Effector memory CD4-positive, alpha-beta T cell (primary cell): ENCODE measurements around the gene HDAC10.

Experiments
- DNase-seq, 3 donors: peaks; one replicate each; pipeline ENCODE4 v3.0.0-alpha.2; 2020
- H3K27ac ChIP-seq: 2 replicates; pipeline ENCODE4 v1.7.0; 2013; ENCODE audit warnings: mild to moderate bottlenecking, low read length, moderate library complexity; ENCODE audit not compliant: insufficient read depth, poor library complexity, severe bottlenecking
- H3K27me3 ChIP-seq: replicated peaks from 2 replicates; pipeline ENCODE4 v1.7.0; 2013; ENCODE audit warnings: mild to moderate bottlenecking, low read length; ENCODE audit not compliant: insufficient read depth, control insufficient read depth, poor library complexity, severe bottlenecking
- H3K36me3 ChIP-seq: 2 replicates; pipeline ENCODE4 v1.7.0; 2013; ENCODE audit warnings: mild to moderate bottlenecking, low read length, moderate library complexity; ENCODE audit not compliant: control insufficient read depth, insufficient read depth
- H3K4me1 ChIP-seq: 2 replicates; pipeline ENCODE4 v1.7.0; 2013; ENCODE audit warnings: low read length, mild to moderate bottlenecking; ENCODE audit not compliant: control insufficient read depth, insufficient read depth, poor library complexity, severe bottlenecking
- H3K4me3 ChIP-seq: 2 replicates; pipeline ENCODE4 v1.7.0; 2013; ENCODE audit warnings: low read length, low read depth, mild to moderate bottlenecking; ENCODE audit not compliant: insufficient read depth, poor library complexity, severe bottlenecking
- H3K9me3 ChIP-seq: 2 replicates; pipeline ENCODE4 v1.7.0; 2013; ENCODE audit warnings: mild to moderate bottlenecking, low read length, moderate library complexity; ENCODE audit not compliant: control insufficient read depth
- total RNA-seq, 3 donors: gene quantifications; one replicate each; lab custom pipeline; 2026; lab: John Stamatoyannopoulos, UW

The HDAC10 gene
- total RNA-seq: 1.4 to 3.1 (median 2.8) reads per million in 3 donors

GRCh38 chr22:50250555-50251476 is at the start of gene HDAC10:
TSS of gene HDAC10 (minus strand) at chr22:50251265. CDS start at chr22:50251032, 233 bp downstream.
- peaks cover 35% of the 10 kb centered on the region for H3K4me1 ChIP-seq
- H3K4me3 ChIP-seq: peak within 1 kb of the TSS; percentile 70
- no peaks in the 10 kb centered on the region for H3K27me3 ChIP-seq
- DNase-seq: peak; percentile 60 to 72 (median 62)
- no peaks in the 10 kb centered on the region for H3K9me3 ChIP-seq
- peak within 1 kb of the TSS; percentile 52 for H3K27ac ChIP-seq
- peaks cover 18% of the 10 kb centered on the region for H3K36me3 ChIP-seq

- Histone ChIP-seq H3K27ac (no peak overlapping the region), H3K4me3 (no peak overlapping the region), H3K36me3 (no peaks in the 10 kb centered on the region), H3K4me1 (no peaks in the 10 kb centered on the region), H3K27me3 (peaks cover 6% of the 10 kb centered on the region), H3K9me3 (no peaks in the 10 kb centered on the region)
- DNase-seq: no peak
These were observed 49.7 kb upstream of the HDAC10 start for GRCh38 chr22:50300620-50301257.

GRCh38 chr22:50299785-50300619 is 48.9 kb upstream of the HDAC10 start:
- Histone ChIP-seq H3K9me3 (no peaks in the 10 kb centered on the region), H3K4me3 (no peak overlapping the region), H3K4me1 (no peaks in the 10 kb centered on the region), H3K36me3 (no peaks in the 10 kb centered on the region), H3K27me3 (peaks cover 6% of the 10 kb centered on the region), H3K27ac (no peak overlapping the region)
- DNase-seq: no peak

GRCh38 chr22:50298937-50299784 is 48.1 kb upstream of the HDAC10 start:
- H3K4me3 ChIP-seq: no peak overlapping the region
- no peaks in the 10 kb centered on the region for H3K4me1 ChIP-seq
- DNase-seq: no peak
- H3K27me3 ChIP-seq: peaks cover 6% of the 10 kb centered on the region
- no peaks in the 10 kb centered on the region for H3K9me3 ChIP-seq
- no peaks in the 10 kb centered on the region for H3K36me3 ChIP-seq
- H3K27ac ChIP-seq: no peak overlapping the region

- Histone ChIP-seq H3K36me3 (no peaks in the 10 kb centered on the region), H3K4me1 (no peaks in the 10 kb centered on the region), H3K27me3 (peaks cover 6% of the 10 kb centered on the region), H3K27ac (no peak overlapping the region), H3K9me3 (no peaks in the 10 kb centered on the region), H3K4me3 (no peak overlapping the region)
- DNase-seq: no peak
These were observed 47.2 kb upstream of the HDAC10 start for GRCh38 chr22:50298266-50298637.

GRCh38 chr22:50297510-50298265 is 46.6 kb upstream of the HDAC10 start:
- H3K4me3 ChIP-seq: no peak overlapping the region
- peaks cover 9% of the 10 kb centered on the region for H3K27me3 ChIP-seq
- H3K36me3 ChIP-seq: no peaks in the 10 kb centered on the region
- no peak overlapping the region for H3K27ac ChIP-seq
- no peaks in the 10 kb centered on the region for H3K9me3 ChIP-seq
- DNase-seq: no peak
- H3K4me1 ChIP-seq: no peaks in the 10 kb centered on the region

- Histone ChIP-seq H3K27me3 (peaks cover 13% of the 10 kb centered on the region), H3K36me3 (no peaks in the 10 kb centered on the region), H3K27ac (no peak overlapping the region), H3K9me3 (no peaks in the 10 kb centered on the region), H3K4me1 (no peaks in the 10 kb centered on the region), H3K4me3 (no peak overlapping the region)
- DNase-seq: no peak
These were observed 45.8 kb upstream of the HDAC10 start for GRCh38 chr22:50296658-50297490.

GRCh38 chr22:50294319-50294656 is 43.2 kb upstream of the HDAC10 start:
- no peak overlapping the region for H3K27ac ChIP-seq
- H3K4me1 ChIP-seq: no peaks in the 10 kb centered on the region
- H3K36me3 ChIP-seq: no peaks in the 10 kb centered on the region
- DNase-seq: no peak
- H3K9me3 ChIP-seq: no peaks in the 10 kb centered on the region
- H3K27me3 ChIP-seq: peaks cover 17% of the 10 kb centered on the region
- no peak overlapping the region for H3K4me3 ChIP-seq
